VCaP (cell line): Measurements from ENCODE around the gene GOLGA6L2.
"Not testable (repeated sequence)": the region's sequence is repeated elsewhere in the genome, so short reads cannot be mapped to it uniquely, and the experiment has no call there.

Source experiments
- H3K27ac ChIP-seq: fragments of 450-650 bp; 2 replicates; pipeline ENCODE4 v1.5.1; 2017
- TF ChIP-seq, protein P1 (sequence below): fragments of 450-650 bp; conservative IDR thresholded peaks from 2 replicates; pipeline ENCODE4 v1.5.1; 2017; ENCODE audit warnings: mild to moderate bottlenecking, moderate library complexity

The GOLGA6L2 gene

GRCh38 chr15:23422946-23423708 lies 23.9 kb downstream of the GOLGA6L2 start:
- TF ChIP-seq, protein P1, sequence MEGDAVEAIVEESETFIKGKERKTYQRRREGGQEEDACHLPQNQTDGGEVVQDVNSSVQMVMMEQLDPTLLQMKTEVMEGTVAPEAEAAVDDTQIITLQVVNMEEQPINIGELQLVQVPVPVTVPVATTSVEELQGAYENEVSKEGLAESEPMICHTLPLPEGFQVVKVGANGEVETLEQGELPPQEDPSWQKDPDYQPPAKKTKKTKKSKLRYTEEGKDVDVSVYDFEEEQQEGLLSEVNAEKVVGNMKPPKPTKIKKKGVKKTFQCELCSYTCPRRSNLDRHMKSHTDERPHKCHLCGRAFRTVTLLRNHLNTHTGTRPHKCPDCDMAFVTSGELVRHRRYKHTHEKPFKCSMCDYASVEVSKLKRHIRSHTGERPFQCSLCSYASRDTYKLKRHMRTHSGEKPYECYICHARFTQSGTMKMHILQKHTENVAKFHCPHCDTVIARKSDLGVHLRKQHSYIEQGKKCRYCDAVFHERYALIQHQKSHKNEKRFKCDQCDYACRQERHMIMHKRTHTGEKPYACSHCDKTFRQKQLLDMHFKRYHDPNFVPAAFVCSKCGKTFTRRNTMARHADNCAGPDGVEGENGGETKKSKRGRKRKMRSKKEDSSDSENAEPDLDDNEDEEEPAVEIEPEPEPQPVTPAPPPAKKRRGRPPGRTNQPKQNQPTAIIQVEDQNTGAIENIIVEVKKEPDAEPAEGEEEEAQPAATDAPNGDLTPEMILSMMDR, result no peak
- no peak overlapping the region for H3K27ac ChIP-seq

GRCh38 chr15:23422099-23422945 lies 24.7 kb downstream of the GOLGA6L2 start:
- no peak overlapping the region for H3K27ac ChIP-seq
- TF ChIP-seq, protein P1, result no peak

- TF ChIP-seq, protein P1, result no peak
- no peak overlapping the region for H3K27ac ChIP-seq
These were observed 26.1 kb downstream of the GOLGA6L2 start for GRCh38 chr15:23420806-23421575.

DNA sequence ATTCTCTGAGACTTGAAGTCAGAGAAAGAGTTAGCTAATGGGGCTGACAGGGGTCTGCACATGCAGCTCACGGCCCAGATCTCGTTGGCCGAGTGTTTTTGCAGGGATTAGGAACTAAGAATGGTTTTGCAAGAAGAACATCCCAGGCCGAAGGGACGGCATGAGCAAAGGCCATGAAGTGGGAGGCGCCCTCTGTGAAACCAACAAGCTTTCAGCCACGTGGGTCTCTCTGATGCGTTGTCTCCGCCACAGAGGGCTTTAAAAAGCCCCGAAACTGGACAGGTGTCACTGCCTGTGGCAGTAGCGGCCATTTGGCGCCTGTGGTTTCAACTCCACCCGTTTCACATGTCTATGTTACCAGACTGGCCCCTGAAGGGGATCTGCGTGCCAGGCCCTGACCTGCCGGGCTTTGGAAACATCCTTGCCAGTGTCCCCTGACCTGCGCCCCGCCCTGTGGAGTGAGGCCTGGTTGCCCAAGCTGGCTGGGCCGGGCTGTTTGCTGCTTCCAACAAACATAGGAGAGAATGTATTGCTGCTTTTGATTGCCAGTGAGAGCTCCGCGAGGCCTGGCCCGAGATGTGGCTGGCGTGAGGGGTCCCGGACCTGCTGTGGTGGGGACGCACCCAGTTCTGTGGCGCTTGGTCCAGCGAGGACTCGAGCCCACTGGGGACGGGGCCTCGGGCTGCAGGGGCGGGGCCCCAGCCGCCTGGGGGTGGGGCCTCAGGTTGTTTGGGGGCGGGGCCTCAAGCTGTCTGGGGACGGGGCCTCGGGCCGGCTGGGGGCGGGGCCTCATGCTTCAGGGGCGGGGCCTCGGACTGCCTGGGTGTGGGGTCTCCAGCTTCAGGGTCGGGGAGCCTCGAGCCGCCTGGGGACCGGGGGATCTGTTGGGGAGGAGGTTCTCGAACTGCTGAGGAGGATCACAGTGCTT lies 30.4 kb downstream of the GOLGA6L2 start:
- TF ChIP-seq, protein P1, result no peak
- H3K27ac ChIP-seq, result no peak overlapping the region

- not testable (repeated sequence) for H3K27ac ChIP-seq
These were observed 31.2 kb downstream of the GOLGA6L2 start for GRCh38 chr15:23415866-23416265.

GRCh38 chr15:23415321-23415865 lies 31.6 kb downstream of the GOLGA6L2 start:
- TF ChIP-seq, protein P1, result no peak
- no peak overlapping the region for H3K27ac ChIP-seq

DNA sequence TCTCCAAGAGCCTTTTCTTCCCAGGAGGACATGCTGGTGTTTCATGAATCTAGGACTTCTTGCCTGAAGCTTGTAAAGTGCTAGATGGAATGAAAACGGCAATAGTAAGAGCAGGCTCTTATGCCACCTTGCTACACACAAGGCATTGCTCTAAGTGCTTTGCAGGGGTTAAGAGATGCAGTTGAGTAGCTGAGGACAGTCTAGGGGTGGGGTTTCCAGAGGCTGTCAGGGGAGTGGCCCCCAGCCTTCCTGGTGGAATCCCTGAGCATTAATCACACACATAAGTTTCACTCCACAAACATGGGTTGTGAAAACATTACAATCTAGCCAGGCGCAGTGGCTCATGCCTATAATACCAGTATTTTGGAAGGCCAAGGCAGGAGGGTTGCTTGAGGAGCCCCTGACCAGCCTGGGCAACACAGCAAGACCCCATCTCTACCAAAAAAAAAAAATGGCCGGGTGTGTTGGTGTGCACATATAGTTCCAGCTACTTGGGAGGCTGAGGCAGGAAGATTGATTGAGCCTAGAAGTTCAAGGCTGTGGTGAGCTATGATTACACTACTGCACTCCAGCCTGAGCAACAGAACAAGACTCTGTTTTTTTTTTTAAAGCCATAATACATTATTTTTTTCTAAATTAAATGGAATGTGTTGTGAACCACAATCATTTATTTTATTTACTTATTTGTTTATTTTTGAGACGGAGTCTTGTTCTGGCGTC lies 34.0 kb downstream of the GOLGA6L2 start:
- H3K27ac ChIP-seq, result not testable (repeated sequence)
